GM12865 (cell line): ENCODE results near the gene CIB1.

Experiments
- DNase-seq: peaks from one replicate; pipeline ENCODE4 v3.0.0; 2010; ENCODE audit warnings: low read depth
- H3K4me3 ChIP-seq: 2 replicates; pipeline ENCODE4 v1.5.1; 2011; ENCODE audit warnings: mild to moderate bottlenecking, low read depth, low read length, control low read depth
- TF ChIP-seq, protein P1 (sequence below): IDR thresholded peaks from 2 replicates; pipeline ENCODE4 v1.5.1; 2011; ENCODE audit warnings: low read length, control low read depth, low read depth, inconsistent platforms; ENCODE audit not compliant: insufficient read depth; ENCODE audit errors: missing control alignments

CIB1 gene

DNA sequence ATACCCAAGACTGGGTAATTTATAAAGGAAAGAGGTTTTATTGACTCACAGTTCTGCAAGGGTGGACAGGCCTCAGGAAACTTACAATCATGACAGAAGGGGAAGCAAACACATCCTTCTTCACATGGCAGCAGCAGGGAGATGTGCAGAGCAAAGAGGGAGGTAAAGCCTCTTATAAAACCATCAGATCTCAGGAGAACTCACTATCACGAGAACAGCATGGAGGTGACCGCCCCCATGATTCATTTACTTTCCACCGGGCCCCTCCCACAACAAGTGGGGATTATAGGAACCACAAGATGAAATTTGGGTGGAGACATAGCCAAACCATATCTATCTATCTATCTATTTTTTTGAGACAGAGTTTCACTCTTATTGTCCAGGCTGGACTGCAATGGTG lies 5.6 kb upstream of the CIB1 start:
- no peak for DNase-seq
- TF ChIP-seq, protein P1, sequence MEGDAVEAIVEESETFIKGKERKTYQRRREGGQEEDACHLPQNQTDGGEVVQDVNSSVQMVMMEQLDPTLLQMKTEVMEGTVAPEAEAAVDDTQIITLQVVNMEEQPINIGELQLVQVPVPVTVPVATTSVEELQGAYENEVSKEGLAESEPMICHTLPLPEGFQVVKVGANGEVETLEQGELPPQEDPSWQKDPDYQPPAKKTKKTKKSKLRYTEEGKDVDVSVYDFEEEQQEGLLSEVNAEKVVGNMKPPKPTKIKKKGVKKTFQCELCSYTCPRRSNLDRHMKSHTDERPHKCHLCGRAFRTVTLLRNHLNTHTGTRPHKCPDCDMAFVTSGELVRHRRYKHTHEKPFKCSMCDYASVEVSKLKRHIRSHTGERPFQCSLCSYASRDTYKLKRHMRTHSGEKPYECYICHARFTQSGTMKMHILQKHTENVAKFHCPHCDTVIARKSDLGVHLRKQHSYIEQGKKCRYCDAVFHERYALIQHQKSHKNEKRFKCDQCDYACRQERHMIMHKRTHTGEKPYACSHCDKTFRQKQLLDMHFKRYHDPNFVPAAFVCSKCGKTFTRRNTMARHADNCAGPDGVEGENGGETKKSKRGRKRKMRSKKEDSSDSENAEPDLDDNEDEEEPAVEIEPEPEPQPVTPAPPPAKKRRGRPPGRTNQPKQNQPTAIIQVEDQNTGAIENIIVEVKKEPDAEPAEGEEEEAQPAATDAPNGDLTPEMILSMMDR, result no peak

DNA sequence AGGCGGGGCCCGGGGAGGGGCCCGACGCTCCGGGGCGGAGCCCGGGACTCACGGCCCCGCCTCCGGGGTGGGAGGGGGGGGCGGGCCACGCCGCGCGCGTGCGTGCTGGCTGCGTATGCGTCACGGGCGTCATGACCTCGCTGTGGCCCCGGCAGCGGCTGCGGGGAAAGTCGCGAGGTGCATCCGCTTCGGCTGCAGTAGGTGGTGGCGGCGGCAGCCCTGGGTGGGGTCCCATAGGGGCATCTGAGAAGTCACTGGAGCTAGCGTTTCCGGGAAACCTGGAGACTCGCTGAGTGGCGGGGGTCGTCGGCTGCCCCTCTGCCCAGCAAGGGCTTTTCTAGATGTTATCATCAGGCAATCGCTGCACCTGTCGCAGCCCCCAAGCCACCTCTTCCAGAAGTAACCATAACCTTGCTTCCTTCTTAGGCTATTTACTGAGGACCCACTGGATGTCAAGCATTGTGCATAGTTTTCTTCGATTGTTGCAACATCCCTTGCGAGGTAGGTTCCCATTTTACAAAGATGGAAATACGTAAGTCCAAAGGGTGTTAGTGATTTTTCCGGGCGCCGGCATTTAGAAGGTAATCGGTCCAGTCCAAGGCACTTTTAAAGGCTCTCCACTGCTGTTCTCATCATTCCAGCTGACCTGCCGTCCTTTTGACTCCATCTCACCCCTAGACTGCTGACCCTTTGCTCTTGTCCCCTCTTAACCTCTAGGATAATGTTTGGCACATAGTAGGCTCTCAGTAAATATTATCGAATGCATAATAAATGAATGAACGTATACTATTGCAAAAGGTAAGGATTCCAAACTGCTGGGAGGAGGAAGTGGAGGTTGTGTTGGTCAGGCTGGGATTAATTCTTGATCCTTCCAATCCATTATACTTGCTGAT lies 601 bp upstream of the CIB1 start, which contains the start of gene GDPGP1:
GDPGP1 (plus strand) TSS at position 114 of the 893 bp plus-strand sequence. CDS start 6,700 bp downstream, outside the sequence.
- peak within 1 kb of the TSS; percentile 89 for H3K4me3 ChIP-seq
- no peak for DNase-seq
- TF ChIP-seq, protein P1, result no peak

More for the DNA sequence above, 5.6 kb upstream of the CIB1 start:
- no peak overlapping the region for H3K4me3 ChIP-seq

DNA sequence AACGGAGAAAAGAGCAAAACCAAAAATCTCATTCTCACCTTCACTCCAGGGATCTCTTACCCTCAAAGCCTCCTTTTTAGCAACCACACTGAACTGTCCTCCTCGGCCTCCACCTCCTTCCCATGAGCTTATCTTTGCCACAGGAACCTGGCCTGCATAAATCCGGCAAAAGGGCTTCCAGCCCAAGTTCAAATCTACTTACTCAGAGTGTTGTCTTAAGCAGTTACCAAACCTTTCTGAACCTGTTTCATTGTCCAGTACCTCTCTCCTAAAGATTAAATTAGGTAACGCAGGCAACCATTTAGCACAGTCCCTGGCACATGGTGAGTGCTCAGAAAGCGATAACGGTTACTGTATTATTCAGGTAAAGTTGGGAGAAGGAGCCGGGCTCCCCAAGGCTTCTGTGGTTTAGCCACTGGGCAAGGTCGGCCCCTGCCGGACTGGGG lies 777 bp downstream of the CIB1 start:
- no peak for DNase-seq
- TF ChIP-seq, protein P1, result no peak
- peak overlapping the region; percentile 67 for H3K4me3 ChIP-seq

DNA sequence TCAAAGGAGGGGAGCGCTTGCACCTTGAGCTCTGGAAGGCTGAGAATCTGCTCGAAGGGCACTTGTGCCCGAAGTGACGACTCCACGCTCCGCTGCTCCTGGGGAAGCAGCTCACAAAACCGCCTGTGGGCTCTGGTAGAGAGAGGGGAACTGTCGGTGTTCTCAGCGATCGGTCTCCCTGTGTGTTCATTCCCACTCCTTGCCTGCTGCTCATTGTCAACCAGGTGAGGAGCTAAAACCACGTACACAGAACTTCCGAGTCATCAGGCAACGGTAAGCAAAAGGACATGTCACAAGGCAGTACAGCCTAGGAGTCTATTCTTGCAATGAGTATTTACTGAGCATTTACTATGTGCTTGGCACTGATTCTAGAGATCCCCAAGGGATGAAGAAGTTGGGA lies 1.5 kb downstream of the CIB1 start:
- peak overlapping the region; percentile 67 for H3K4me3 ChIP-seq
- peak; percentile 51 for DNase-seq
- TF ChIP-seq, protein P1, result no peak

DNA sequence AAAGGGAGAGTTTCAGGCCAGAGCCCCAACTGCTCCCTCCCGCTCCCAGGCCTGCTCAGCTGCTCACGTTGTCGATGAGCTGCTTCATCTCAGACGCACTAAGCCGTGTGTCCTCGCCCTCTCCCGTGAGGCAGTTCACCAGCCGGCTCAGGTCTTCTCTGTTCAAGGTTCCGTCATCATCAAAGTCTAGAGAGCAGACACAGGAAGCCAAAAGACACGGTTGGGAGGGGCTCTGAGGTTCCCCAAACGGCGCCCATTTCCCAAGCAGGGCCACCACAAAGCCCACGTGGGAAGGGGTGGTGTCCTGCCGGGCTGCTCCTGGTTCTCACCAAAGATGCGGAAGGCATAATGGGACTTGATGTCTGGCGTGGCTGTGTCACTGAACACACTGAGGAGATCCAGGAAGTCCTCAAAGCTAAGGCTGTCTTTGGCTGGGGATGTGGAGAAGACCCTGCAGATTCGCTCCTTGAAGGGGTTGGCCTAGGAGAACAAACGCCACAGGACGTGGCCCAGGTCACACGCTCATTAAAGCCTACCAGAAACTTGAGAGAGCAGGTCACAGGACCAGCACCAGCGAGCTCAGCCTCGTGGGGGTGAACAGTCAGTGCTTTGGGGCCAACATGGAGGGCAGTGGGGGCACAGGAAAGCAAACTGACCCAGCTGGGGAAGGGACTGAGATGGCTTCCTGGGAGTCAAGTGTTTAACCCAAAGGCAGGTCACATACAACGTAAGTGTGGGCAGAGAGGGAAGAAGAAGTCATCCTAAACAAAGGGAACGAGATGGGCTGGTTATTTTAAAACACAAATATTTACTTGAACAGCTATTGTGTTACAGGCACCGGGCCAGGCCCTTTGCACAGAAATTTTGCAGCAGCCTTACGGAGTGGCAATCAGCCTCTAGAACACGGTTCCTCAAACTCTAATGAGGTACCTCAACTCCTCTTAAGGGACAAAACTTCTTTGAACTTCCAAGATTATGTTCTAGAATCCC lies 2.4 kb downstream of the CIB1 start:
- H3K4me3 ChIP-seq, result peak overlapping the region; percentile 67
- DNase-seq, result peak; percentile 85
- TF ChIP-seq, protein P1, result no peak

DNA sequence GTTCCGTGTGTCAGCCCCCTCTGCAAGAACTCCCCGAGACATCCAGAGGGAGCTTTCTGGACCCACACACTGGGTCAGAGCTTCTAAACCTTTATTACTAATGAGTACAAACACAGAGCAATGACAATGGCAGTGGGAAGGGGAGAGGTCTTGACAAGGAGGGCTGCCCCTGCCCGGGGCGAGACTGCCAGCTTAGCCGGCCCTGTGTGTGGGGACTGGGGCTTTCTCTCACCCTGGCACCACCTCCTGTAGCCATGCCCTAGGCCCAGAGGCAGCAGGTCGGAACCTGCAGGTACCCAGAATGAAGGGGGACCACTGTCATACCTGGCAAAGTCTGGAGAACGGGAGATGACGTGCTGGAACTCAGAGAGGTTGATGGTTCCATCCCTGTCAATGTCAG lies 3.1 kb downstream of the CIB1 start:
- peak overlapping the region; percentile 67 for H3K4me3 ChIP-seq
- no peak for DNase-seq
- TF ChIP-seq, protein P1, result no peak
